GM18909 (cell line): ENCODE measurements around the gene MRPS12.
"Not testable (repeated sequence)": the region's sequence is repeated elsewhere in the genome, so short reads cannot be mapped to it uniquely, and the experiment has no call there.

Source experiments
- ATAC-seq: cut with Tn5 transposase; IDR thresholded peaks from one replicate; pipeline ENCODE4 v1.9.1; 2021; ENCODE audit warnings: mild to moderate bottlenecking; ENCODE audit not compliant: unreplicated experiment, poor library complexity

The MRPS12 gene

DNA sequence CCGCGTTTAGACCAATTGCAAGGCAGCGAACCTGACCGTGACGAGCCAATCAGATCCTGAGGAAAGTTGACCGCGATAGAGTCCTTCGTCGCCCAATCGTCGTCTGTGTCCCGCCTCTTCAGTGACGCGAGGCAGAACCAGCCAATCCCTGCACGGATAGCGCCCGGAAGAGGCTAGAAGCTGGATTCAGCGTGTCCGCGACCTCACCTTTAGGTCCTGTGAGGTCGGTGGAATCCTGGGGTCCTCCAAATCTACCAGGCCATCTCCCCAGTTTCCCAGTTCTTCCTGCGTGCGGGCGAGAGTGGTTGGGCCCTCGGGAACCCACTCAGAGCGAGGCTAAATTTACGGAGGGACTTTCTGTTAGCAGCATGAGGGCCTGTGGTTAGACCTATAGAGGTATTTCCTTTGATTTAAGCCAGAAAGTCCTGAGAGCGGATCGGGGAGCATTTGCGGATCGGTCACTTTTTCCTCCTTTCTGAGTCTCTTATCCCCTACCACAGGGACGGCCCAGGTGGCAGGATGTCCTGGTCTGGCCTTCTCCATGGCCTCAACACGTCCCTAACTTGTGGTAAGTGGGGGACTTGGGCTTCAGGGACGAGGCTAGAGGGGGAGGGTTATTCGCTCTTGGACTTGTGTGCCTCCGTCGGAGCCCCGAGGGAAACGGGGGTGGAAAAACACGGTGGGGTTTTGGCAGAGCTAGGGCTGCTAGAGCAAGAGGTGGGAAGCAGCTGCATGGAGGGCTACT lies at the start of gene MRPS12:
TSS of gene MRPS12 (plus strand) at position 169 of the 745 bp plus-strand sequence. CDS start at position 520, 351 bp downstream.
- peak; percentile 90 for ATAC-seq

DNA sequence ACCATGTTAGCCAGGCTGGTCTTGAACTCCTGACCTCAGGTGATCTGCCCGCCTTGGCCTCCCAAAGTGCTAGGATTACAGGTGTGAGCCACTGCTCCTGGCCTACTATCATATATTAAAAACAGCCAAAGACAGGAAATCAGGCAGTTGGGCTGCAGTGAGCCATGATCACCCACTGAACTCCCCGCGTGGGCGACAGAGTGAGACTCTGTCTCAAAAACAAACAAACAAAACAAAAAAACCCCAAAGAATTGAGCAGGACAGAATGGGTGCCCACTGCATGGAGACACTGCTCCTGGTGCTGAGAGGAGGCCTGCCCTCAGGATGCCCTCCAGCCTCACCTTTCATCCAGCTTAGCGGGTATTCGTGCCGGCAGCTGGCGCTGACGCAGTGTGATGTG lies 47.5 kb upstream of the MRPS12 start:
- ATAC-seq: no peak

DNA sequence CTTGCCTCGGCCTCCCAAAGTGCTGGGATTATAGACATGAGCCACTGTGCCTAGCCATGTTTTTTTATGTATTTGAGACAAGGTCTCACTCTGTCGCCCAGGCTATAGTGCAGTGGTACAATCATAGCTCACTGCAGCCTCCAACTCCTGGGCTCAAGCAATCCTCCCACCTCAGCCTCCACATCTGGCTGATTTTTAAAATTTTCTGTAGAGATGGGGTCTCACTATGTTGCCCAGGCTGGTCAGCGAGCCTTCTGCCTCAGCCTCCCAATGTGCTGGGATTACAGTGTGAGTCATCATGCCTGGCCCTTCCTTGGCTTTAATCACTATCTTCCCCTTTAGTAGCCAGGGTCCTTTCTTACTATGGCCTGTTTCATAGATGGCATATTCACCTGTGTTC lies 46.1 kb upstream of the MRPS12 start:
- not testable (repeated sequence) for ATAC-seq

DNA sequence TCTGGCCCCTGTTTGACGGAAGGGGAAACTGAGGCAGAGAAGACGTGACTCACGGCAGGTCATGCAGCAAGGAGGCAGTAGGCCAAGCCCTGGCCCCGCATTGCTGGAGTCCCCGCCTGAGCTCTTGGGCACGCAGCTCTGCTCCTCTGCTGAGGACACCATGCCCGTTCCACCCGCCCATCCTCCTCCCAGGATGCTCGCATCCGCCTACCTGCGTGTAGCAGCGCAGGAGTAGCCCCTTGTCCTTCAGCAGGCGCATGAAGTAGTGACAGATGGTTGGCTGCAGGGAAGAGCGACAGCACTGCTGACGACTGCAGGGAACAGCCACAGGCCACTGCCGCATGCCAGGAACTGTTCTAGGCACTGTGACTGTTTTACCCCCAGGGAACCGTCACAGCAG lies 41.9 kb upstream of the MRPS12 start:
- no peak for ATAC-seq

DNA sequence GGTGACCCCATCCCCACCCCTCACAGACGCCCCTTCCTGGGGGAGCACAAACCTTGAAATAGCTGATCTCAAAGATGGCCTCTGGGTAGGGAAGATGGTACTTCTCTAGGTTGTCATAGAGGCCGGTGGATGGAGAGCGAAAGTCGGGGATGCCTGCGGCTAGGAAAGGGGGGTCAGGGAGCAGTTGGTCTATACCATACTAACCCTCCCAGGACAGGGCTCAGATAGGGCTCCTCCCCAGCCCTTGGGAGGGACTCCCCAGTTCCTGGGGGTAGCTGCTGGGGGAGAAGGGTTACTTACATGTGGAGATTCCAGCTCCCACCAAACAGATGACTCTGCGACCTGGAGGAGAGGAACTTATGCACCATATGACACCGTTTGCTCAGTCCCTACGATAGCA lies 40.9 kb upstream of the MRPS12 start:
- ATAC-seq: no peak

DNA sequence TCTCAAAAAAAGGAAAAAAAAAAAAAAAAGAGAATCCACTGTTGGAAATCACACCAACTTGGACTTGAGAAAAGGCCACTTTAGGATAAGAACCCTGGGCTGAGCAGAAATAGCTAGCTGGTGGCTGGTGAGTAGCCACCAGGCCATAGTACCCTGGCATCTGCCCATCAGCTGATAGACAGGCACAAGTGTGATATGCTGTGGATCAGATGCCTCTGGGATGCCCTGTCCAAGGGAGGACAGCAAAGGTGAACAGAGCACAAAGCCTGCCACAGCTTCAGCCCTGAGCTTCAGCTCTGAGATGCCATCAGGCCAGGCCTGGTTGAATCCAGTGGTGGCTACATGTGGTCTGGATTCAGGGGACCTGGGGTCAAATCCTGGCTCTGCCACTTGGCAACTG lies 40.1 kb upstream of the MRPS12 start:
- ATAC-seq: no peak

DNA sequence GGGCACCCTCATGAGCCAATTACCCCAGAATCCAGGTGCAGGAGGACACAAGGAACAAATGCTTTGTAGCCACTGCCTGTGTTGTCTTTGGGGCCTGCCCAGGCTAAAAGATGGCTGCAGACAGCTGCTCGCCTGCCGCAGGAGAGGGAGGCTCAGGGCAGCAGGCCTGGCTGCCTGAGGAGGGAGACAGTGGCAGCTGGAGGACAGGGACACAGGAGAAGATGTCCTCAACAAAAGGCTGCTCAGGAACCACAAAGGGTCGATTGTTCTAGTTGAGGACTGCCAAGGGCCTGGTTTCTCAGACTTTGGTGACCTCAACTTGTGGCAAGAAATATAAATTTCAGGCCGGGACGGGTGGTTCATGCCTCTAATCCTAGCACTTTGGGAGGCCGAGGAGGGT lies 39.0 kb upstream of the MRPS12 start:
- ATAC-seq: no peak

DNA sequence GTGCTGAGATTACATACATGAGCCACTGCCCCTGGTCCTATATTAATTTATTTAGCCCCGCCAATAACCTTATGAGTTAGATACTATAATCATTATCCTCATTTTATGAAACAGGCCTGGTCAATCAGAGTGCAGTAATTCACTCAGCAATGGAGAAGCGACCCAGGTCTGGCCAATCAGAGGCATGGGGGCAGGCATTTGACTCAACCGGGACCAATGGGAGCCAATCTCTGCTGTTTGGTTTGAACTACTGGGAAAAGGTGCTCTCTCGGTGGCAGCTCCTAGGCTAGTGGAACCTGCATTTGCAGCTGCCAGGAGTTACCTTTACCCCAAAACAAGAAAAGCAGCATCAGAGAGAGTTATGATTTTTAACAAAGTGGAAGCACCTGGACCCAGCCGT lies 37.9 kb upstream of the MRPS12 start:
- no peak for ATAC-seq

DNA sequence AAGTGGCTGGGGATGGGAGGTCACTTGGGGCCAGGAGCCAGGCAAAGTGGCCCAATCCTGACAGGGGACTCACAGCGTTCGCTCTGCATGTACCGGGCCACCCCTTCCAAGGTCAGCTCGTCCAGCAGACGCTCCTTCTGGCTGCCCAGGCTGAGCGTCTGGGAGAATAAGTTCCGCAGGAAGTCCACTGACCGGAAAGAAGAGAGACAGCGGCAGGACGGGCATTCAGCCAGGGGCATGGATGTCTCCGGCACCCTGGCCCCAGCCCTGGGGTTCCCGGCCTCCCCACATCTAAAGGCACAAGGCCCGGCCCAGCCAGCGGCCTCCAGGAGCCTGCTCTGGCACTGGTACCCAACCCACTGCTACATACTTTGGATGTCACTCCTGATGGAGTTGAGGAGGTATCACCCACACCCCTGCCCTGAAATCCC lies 37.4 kb upstream of the MRPS12 start:
- ATAC-seq: no peak

DNA sequence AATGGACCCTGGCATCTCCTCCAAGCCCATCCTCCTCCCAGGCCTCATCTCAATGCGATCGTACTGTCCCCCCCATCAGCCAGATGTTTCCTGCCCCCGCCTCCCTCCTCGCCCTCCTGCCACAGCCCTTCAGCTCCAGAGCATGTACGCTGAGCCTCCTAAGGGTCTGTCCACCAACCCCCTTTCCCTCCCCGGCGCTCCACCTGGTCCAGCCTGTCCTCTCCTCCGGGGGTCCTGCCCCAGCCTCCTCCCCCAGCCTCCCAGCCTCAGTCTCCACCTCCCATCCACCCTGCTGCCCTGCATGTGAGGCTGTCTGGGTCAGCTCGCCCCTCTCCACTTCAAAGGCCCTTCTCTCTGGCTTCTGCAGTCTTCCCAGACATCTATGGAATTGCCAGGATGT lies 35.8 kb upstream of the MRPS12 start:
- no peak for ATAC-seq

DNA sequence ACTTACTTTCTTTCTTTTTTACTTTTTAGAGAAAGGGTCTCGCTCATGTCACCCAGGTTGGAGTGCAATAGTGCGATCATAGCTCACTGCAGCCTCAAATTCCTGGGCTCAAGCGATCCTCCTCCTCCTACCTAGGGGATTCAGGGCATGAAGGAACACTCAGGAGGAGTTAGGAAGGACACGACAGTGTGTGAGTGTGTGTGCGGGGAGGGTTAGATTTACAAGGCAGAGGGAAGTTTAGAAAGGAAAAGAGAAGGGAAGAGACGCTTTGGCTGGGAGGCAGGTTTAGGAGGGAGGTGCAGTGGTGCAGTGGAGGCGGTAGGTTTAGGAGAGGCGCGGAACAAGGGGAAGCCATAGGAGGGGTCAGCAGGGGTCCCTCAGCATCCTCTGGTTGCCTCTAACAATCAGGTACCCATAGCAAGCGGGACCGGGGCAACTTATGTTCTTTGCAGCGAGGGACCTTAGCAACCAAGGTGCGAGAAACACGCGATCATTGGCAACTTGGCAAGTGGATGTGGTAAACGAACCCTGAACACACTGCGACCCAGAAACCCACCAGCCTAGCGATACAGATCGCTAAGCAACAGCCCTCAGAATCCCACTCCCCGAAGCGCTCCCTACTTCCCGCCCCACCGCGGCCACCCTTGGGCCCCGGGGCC lies 31.8 kb upstream of the MRPS12 start:
- ATAC-seq: no peak

DNA sequence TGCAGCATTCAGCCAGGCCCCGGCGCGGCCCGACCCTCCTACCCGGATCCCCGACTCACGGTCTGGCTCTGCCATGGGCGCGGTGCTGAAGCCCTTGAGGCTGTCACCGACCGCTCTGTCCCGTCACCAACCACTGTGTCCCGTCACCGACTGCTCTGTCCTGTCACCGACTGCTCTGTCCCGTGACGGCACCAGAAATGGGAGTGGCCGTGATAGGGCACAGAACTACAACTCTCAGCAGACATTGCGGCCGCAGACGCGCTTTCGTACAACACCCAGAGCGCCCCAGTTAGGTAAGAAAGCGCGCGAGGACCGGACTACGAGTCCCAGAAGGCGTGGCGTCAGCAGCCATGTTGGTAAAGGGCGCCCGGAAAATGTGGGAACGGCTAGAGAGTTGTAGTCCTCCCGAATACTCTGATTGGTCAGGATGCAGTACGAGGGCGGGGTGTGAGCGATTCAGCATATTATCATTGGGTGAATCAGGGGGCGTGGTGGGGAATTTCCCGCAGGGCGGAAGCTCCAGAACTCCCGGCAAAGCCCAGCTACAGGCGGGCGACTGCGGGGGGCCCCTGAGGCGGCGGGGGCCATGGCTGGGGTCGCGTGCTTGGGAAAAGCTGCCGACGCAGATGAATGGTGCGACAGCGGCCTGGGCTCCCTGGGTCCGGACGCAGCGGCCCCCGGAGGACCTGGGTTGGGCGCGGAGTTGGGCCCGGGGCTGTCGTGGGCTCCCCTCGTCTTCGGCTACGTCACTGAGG lies 31.1 kb upstream of the MRPS12 start, which contains the start of the genes NFKBIB and SIRT2:
TSS of gene NFKBIB (plus strand) at position 523 of the 755 bp plus-strand sequence. CDS start at position 587, 64 bp downstream.
TSS of gene SIRT2 (minus strand) at position 172 of the 755 bp plus-strand sequence. CDS start at position 75, 97 bp downstream.
- peak; percentile 91 for ATAC-seq

DNA sequence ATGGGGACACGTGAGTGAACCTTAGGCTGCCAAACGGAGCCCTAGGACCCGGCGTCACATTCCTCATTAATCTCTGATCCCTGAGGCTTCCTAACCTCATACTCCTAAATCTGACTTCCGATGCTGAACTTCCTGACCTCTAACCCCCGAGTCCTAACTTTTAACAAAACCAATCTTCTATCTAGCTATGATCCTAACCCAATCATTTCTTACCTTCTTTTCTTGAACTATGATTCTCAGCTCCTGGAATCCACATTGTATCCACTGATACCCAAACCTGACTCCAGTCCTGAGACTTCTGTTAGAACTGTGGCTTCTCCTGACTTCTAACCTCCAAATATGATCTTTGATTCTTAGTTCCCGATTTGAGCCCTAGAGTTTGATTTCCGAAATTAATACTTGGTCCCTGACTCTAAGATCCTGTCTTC lies 30.5 kb upstream of the MRPS12 start:
- ATAC-seq: no peak

DNA sequence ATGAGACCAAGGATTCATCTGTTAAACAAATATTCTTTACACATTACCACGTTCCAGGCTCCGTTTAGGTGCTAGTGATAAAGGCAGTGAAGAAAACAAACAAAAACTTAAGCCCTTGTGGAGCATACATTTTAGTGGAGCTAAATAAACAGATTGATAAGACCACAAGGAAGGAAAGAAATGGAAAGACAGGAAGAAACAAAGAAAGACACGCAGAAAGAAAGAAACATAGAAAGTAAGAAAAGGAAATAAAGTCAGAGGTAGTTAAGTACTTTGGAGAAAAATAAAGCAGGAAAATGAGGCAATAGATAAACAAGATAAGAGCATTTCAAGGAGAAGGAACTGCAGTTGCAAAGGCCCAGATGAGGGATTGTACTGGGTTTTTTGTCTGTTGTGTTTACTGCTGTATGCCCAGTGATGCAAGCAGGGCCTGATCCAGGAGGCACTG lies 30.0 kb upstream of the MRPS12 start:
- ATAC-seq: no peak

DNA sequence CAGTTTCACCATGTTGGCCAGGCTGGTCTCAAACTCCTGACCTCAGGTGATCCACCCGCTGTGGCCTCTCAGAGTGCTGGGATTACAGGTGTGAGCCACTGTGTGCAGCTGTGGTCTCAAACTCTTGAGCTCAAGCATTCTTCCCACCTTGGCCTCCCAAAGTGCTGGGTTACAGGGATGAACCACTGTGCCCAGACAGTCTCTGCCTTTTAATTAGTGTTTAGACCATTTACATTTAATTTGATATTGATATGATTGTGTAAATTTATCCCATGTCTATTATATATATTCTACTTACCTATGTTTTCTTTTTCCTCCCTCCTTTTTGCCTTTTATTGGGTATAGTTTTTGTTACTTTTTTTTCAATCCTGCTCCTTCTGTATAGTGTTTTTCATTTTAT lies 29.1 kb upstream of the MRPS12 start:
- no peak for ATAC-seq

DNA sequence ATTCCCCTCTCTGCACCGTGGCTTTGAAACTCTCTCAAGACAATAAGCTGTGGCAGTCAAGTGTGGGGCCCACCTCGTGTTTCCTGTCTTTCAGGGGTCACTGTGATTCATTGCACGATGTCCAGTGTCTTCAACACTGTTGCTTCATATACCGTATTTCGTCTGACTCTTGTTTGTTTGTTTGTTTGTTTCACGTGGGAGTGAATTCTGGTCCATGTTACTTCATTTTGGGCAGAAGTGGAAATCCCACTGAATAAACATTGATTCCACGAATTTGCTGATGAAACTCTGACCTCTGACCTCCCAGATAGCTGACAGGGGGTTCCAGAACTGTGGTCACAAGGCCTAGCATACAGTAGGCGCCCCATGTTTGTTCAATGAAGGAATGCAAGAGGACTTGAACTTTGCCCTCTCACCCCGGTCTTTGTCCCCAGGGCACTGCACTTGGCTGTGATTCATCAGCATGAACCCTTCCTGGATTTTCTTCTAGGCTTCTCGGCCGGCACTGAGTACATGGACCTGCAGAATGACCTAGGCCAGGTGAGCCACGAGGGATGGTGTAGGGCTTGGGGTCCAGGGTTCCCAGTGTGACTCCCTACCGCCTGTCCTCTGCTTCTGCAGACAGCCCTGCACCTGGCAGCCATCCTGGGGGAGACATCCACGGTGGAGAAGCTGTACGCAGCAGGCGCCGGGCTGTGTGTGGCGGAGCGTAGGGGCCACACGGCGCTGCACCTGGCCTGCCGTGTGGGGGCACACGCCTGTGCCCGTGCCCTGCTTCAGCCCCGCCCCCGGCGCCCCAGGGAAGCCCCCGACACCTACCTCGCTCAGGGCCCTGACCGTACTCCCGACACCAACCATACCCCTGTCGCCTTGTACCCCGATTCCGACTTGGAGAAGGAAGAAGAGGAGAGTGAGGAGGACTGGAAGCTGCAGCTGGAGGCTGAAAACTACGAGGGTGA lies 25.9 kb upstream of the MRPS12 start:
- no peak for ATAC-seq

DNA sequence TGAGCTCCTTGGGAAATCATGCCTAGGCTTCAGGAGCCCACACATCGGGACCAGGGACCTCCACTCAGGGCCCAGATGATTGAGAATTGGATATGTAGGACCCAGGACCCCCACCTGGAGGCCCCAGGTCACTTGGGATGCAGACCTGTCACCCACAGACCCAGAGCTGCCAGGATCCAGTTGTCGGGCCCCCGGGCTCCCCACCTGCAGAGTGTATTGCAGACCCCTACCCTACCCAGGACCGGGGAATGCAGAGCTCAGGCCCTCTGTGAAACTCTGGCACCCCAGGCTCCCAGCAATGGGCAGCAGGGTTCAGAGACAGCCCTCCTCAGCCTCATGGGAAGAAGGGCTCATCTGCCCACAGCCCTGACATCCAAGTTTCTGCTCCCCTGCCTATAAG lies 25.1 kb upstream of the MRPS12 start:
- ATAC-seq: no peak

DNA sequence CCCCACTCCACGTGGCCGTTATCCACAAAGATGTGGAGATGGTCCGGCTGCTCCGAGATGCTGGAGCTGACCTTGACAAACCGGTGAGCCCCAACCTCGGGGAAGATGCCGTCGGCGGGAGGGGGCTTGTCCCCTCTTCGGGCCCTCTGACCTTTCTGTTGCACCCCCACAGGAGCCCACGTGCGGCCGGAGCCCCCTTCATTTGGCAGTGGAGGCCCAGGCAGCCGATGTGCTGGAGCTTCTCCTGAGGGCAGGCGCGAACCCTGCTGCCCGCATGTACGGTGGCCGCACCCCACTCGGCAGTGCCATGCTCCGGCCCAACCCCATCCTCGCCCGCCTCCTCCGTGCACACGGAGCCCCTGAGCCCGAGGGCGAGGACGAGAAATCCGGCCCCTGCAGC lies 23.5 kb upstream of the MRPS12 start:
- ATAC-seq: no peak

DNA sequence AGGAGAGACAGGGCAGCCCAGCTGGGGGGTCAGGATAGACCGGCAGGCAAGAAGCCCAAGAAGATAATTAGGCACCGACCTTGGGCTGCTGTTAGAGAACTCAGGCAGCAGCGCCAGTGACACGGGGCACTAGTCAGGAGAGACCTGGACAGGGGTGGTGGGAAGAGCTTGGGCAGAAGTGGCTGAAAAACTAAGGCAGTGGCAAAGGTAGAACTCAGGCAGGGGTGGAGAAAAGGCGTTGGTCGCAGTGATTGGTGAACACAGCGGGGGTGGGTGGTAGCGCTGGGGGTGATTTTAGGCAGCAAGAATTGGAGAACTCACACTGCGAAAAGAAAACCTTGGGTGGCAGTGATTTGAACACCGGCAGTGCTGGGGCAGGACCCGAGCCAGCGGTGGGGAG lies 23.1 kb upstream of the MRPS12 start:
- ATAC-seq: no peak

DNA sequence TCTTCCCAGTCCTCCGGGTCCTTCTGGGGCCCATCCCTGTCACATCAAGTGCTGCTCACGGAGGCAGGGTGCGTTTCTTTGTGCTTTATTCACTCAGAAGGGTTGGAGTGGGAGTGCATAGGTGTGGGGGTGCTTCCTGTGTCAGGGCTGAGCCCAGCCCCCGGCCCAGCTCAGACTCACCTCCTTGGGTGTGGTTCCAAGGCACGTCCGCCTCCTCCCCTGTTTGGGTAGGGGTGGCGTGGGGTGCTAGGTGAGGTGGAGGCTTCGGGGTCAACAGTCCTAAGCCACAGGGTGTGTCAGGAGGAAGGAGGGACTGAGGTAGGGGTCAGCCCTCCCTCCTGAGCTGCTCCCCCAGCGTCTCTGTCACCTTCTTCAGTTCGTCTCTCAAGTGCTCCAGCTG lies 21.8 kb upstream of the MRPS12 start:
- no peak for ATAC-seq
